AG09309 (cell line): ENCODE data around the gene MBD5.
A peak's percentile ranks its signal among the peaks of the same experiment; 100 is the strongest.

Source experiments
- DNase-seq: peaks from one replicate; pipeline ENCODE4 v3.0.0-alpha.2; 2010; ENCODE audit warnings: low read depth
- H3K4me3 ChIP-seq: 2 replicates; pipeline ENCODE4 v1.5.1; 2011; ENCODE audit warnings: mild to moderate bottlenecking, low read depth, low read length, moderate library complexity; ENCODE audit not compliant: control insufficient read depth
- TF ChIP-seq, protein P1 (sequence below): IDR thresholded peaks from 2 replicates; pipeline ENCODE4 v1.5.1; 2011; ENCODE audit warnings: mild to moderate bottlenecking, low read depth, low read length, inconsistent platforms; ENCODE audit not compliant: insufficient read depth, control insufficient read depth; ENCODE audit errors: missing control alignments

Gene MBD5

DNA sequence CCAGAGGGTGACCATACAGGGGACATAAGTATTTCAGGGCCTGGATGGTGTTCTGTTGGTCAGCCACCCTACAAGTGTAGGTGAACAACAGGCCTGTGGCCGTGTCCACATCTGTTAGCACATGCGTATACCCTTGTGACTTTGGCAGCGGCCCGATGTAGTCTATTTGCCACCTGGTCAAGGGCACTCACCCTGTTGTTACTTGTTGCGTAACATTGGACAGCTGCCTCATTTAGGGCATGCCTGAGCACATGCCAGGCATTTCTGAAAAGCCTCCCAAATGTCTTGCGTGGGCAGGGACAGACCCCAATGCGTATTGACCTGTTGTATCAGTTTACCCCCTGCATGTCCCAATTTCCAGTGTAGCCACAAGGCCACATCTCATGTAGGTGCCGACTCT lies 235.0 kb downstream of the MBD5 start:
- TF ChIP-seq, protein P1, sequence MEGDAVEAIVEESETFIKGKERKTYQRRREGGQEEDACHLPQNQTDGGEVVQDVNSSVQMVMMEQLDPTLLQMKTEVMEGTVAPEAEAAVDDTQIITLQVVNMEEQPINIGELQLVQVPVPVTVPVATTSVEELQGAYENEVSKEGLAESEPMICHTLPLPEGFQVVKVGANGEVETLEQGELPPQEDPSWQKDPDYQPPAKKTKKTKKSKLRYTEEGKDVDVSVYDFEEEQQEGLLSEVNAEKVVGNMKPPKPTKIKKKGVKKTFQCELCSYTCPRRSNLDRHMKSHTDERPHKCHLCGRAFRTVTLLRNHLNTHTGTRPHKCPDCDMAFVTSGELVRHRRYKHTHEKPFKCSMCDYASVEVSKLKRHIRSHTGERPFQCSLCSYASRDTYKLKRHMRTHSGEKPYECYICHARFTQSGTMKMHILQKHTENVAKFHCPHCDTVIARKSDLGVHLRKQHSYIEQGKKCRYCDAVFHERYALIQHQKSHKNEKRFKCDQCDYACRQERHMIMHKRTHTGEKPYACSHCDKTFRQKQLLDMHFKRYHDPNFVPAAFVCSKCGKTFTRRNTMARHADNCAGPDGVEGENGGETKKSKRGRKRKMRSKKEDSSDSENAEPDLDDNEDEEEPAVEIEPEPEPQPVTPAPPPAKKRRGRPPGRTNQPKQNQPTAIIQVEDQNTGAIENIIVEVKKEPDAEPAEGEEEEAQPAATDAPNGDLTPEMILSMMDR, result no peak
- no peak overlapping the region for H3K4me3 ChIP-seq
- DNase-seq, result no peak

DNA sequence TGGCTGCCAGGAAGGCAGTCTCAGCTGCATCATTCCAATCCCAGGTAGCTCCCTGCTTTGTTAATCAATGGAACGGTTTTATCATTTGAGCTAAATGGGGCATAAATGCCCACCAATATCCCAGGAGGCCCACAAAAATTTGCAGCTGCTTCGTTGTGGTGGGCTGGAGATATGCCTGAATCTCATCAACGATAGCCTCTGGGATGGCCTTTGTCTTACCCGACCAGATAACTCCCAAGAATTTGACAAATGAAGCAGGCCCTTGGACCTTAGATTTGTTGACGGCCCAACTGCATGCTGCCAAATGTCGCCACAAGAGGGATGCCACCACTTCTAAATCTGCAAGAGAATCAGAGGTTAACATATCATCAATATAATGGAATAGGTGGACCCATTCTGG lies 236.4 kb downstream of the MBD5 start:
- no peak for DNase-seq
- H3K4me3 ChIP-seq, result no peak overlapping the region
- TF ChIP-seq, protein P1, result no peak

DNA sequence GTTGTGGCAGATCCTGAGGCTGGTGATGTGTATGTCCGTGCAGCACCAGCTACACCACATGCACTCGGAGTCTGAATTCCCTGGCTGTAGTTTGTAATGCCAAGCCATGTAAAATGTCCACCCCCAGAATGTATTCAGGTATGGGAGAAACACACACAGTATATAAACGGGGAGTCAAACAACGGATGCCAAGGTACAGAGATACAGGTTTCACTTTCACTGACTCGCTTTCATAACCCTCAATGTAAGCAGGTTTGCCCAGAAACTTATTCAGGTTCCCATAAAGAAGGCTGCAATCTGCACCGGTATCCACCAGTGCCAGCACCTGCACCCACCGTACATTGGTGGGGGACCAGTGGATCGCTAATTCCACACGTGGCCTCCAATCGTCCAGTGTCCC lies 237.2 kb downstream of the MBD5 start:
- no peak for DNase-seq
- TF ChIP-seq, protein P1, result no peak
- no peak overlapping the region for H3K4me3 ChIP-seq

DNA sequence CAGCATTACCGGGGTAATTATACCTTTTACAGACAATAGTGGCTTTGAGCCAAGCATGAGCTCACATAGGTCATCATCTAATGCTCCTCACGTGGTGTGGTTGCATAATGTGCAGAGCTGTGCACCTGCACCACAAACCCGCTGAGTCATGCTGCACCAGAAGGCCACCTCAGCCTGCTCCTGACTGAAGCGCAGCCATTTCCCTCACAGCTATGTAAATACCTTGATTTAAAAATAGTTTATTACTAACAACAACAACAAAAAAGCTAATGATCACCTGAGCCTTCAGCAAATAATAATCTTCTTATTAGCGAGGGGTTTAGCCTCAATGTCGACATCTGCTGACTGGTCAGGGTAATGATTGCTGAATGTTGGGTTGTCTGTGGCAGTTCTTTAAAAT lies 238.8 kb downstream of the MBD5 start:
- H3K4me3 ChIP-seq, result no peak overlapping the region
- TF ChIP-seq, protein P1, result no peak
- no peak for DNase-seq

DNA sequence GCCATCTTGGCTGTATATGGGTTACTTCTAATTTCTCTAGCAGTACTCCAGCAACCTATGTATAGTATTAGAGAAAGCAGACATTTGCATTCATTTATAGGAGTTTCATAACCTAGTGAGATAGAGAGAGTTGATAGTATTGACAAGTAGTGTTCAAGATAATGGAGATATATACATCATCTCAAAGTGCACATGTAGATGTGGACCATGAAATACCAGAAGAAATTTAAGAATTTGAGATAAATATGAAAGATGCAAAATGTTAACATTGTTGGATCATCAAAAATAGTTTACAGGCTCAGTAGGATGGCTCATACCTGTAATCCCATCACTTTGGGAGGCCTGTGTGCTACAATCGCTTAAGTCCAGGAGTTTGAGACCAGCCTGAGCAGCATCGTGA lies 243.0 kb downstream of the MBD5 start:
- no peak for DNase-seq
- TF ChIP-seq, protein P1, result no peak
- H3K4me3 ChIP-seq, result no peak overlapping the region

DNA sequence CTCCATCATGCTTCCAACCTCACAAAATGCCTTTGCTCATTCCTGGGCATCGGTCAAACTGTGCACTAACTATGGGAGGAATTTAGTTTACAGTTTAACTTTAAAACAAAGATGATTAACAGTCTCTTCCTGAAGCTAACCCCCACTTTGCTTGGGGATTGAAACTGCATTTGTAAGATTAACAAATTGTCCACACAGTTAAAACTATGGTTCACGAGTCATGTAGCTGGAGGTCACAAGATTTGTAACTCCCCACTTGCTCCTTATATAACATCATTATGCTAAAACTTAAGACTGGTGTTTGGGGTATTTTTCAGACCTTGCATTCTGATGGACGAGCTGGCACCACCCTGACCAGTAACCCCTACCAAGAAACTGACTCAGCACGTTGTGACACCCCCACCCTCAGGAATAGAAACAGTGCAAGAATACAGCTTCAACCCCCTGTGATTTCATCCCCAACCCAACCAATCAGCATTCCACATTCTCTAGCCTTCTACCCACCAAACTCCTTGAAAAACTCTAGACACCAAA lies 252.3 kb downstream of the MBD5 start:
- TF ChIP-seq, protein P1, result no peak
- no peak overlapping the region for H3K4me3 ChIP-seq
- peak; percentile 0 for DNase-seq

DNA sequence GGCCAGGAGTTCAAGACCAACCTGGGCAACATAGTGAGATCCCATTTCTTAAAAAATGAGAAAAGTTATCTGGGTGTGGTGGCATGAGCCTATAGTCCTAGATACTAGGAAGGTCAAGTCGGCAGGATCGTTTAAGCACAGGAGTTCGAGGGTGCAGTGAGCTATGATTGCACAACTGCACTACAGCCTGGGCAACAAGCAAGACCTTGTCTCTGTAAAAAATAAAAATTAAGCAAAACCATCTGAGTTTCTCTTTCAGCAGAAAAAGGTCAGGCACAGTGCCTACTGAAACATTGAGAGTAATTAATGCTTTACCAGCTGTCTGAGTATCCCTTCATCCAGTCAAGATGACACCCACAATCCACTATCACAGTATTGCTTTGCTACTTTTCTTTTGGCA lies 258.3 kb downstream of the MBD5 start:
- no peak overlapping the region for H3K4me3 ChIP-seq
- no peak for DNase-seq
- TF ChIP-seq, protein P1, result no peak
